Naive B cell (primary cell): ENCODE data around the gene GARRE1. TPM values are rescaled to one million over a fixed set of nuclear protein-coding genes. Genes with fewer than 3 reads are reported as not detected.
A peak's percentile ranks its signal among the peaks of the same experiment; 100 is the strongest.
"Not testable (repeated sequence)": the region's sequence is repeated elsewhere in the genome, so short reads cannot be mapped to it uniquely, and the experiment has no call there.

Experiments
- ATAC-seq, 2 donors: fragments of 150-1000 bp; cut with Tn5 transposase; 2 replicates each; pipeline ENCODE4 v1.10.0; 2021; ENCODE audit warnings: low read depth in 2 of 2, mild to moderate bottlenecking in 2 of 2, moderate library complexity in 2 of 2
- DNase-seq: peaks from one replicate; pipeline ENCODE4 v3.0.0; 2022
- H3K27ac Mint-ChIP-seq, 6 donors: one replicate each; pipeline ENCODE4 v1.8.0; 2020 to 2022; ENCODE audit warnings: mild to moderate bottlenecking in 6 of 6, mixed read lengths in 6 of 6, moderate library complexity in 5 of 6, inconsistent platforms in 2 of 6
- H3K27me3 Mint-ChIP-seq, 3 donors: one replicate each; pipeline ENCODE4 v1.8.0; 2021 to 2022; ENCODE audit warnings: mixed read lengths in 3 of 3, mild to moderate bottlenecking in 1 of 3
- H3K36me3 Mint-ChIP-seq, 2 donors: one replicate each; pipeline ENCODE4 v1.8.0; 2020 to 2022; ENCODE audit warnings: mixed read lengths in 2 of 2, inconsistent platforms in 1 of 2, mild to moderate bottlenecking in 1 of 2
- H3K4me1 Mint-ChIP-seq, 3 donors: one replicate each; pipeline ENCODE4 v1.8.0; 2020 to 2022; ENCODE audit warnings: mixed read lengths in 3 of 3, inconsistent platforms in 1 of 3, mild to moderate bottlenecking in 1 of 3, moderate library complexity in 1 of 3
- H3K4me3 Mint-ChIP-seq, 8 donors: one replicate each; pipeline ENCODE4 v1.8.0; 2020 to 2022; ENCODE audit warnings: mild to moderate bottlenecking in 8 of 8, mixed read lengths in 8 of 8, moderate library complexity in 8 of 8, inconsistent platforms in 2 of 8
- H3K9me3 Mint-ChIP-seq, 7 donors: one replicate each; pipeline ENCODE4 v1.8.0; 2020 to 2022; ENCODE audit warnings: mixed read lengths in 7 of 7, mild to moderate bottlenecking in 5 of 7, inconsistent platforms in 2 of 7, moderate library complexity in 1 of 7
- polyA plus RNA-seq, 6 donors: library from polyadenylated mRNA; unstranded; fragments of 300-500 nt; fragmentation: Illumina TruSeq; gene quantifications; one replicate each; pipeline ENCODE4 v1.2.3, GENCODE V29; 2021; ENCODE audit warnings: low read depth in 6 of 6

Gene GARRE1
- polyA plus RNA-seq, 6 donors from 2014 or later: 2.1 to 16.9 (median 9.4) TPM

DNA sequence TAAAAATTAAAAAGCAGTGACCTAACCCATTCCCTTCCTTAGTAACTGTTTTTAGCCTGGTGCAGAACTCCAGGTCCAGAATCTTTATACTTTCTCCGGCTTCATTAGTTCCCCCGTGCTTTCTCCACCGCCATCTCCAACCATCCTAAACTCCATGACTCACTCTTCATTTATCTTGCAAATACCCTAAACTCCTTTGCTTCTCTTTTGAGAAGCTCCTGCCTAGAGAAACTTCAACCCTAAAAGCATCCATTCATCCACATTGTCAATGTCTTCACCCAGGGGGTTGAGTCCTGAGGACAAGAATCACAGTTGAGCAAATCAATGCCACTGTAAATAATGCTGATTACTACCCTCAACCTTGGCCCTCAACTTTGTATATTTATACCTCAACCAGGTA, 17.1 kb upstream of the GARRE1 start:
- no peaks in the 10 kb centered on the region for H3K27me3 Mint-ChIP-seq
- H3K36me3 Mint-ChIP-seq: peaks cover 0 to 7% of the 10 kb centered on the region in 2 donors
- ATAC-seq: no peak
- no peak overlapping the region for H3K4me3 Mint-ChIP-seq
- H3K9me3 Mint-ChIP-seq: peaks cover 0 to 3% (median 0%) of the 10 kb centered on the region in 7 donors
- no peak for DNase-seq
- peaks cover 9 to 15% (median 10%) of the 10 kb centered on the region in 3 donors for H3K4me1 Mint-ChIP-seq
- peak overlapping the region in 1 of 6 donors; percentile 84 for H3K27ac Mint-ChIP-seq

GRCh38 chr19:34237939-34238338, 16.4 kb upstream of the GARRE1 start:
- ATAC-seq (no peak), DNase-seq (no peak)
- H3K27me3 Mint-ChIP-seq: no peaks in the 10 kb centered on the region
- peaks cover 0 to 3% (median 0%) of the 10 kb centered on the region in 7 donors for H3K9me3 Mint-ChIP-seq
- peak overlapping the region in 1 of 6 donors; percentile 84 for H3K27ac Mint-ChIP-seq
- peaks cover 3 to 8% (median 8%) of the 10 kb centered on the region in 3 donors for H3K4me1 Mint-ChIP-seq
- peaks cover 0 to 7% of the 10 kb centered on the region in 2 donors for H3K36me3 Mint-ChIP-seq
- no peak overlapping the region for H3K4me3 Mint-ChIP-seq

GRCh38 chr19:34241513-34242337, 12.6 kb upstream of the GARRE1 start:
- Mint-ChIP-seq H3K27me3 (no peaks in the 10 kb centered on the region), H3K4me3 (peak overlapping the region in 1 of 8 donors; percentile 42), H3K27ac (peak overlapping the region in 3 of 6 donors; percentile 15 to 63 (median 39)), H3K36me3 (peaks cover 0 to 7% of the 10 kb centered on the region in 2 donors), H3K9me3 (no peaks in the 10 kb centered on the region), H3K4me1 (peaks cover 0 to 5% (median 4%) of the 10 kb centered on the region in 3 donors)
- ATAC-seq (peak; percentile 46 to 54), DNase-seq (no peak)

DNA sequence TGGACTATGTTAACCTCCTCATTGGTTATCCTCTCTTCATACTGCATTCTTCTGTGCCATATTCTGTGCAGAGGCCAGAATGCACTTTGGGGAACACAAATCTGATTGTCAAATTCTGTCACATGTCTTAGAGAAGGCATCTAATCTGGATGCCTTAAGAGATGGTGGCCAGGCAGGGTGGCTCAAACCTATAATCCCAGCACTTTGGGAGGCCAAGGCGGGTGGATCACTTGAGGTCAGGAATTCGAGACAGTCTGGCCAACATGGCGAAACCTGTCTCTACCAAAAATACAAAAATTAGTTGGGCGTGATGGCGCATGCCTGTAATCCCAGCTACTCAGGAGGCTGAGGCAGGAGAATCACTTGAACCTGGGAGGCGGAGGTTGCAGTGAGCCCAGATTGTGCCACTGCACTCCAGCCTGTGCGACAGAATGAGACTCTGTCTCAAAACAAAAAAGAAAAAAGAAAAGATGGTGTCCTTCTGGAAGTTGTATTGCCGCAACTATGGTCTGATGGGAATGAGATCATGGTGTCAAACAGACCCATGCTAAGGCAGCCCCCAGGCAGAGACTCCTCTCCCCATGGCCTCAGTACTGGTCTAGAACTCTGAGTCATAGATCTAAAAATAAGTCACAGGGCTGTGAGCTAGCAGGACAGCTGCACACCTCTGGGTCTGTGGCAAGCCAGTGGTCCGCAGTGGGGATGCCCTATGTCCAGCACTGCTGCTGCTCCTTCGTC, 11.0 kb upstream of the GARRE1 start:
- not testable (repeated sequence) for DNase-seq, H3K36me3 Mint-ChIP-seq, ATAC-seq, H3K4me1 Mint-ChIP-seq, H3K27me3 Mint-ChIP-seq, H3K9me3 Mint-ChIP-seq
- Mint-ChIP-seq H3K27ac (peak overlapping the region in 1 of 6 donors; percentile 65), H3K4me3 (peak overlapping the region in 1 of 8 donors; percentile 29)

GRCh38 chr19:34243876-34244578, 10.3 kb upstream of the GARRE1 start:
- H3K9me3 Mint-ChIP-seq: no peaks in the 10 kb centered on the region
- no peaks in the 10 kb centered on the region for H3K36me3 Mint-ChIP-seq
- no peak for DNase-seq
- H3K4me3 Mint-ChIP-seq: peak overlapping the region in 1 of 8 donors; percentile 61
- H3K27ac Mint-ChIP-seq: no peak overlapping the region
- H3K4me1 Mint-ChIP-seq: peaks cover 0 to 5% (median 0%) of the 10 kb centered on the region in 3 donors
- ATAC-seq: no peak
- no peaks in the 10 kb centered on the region for H3K27me3 Mint-ChIP-seq

DNA sequence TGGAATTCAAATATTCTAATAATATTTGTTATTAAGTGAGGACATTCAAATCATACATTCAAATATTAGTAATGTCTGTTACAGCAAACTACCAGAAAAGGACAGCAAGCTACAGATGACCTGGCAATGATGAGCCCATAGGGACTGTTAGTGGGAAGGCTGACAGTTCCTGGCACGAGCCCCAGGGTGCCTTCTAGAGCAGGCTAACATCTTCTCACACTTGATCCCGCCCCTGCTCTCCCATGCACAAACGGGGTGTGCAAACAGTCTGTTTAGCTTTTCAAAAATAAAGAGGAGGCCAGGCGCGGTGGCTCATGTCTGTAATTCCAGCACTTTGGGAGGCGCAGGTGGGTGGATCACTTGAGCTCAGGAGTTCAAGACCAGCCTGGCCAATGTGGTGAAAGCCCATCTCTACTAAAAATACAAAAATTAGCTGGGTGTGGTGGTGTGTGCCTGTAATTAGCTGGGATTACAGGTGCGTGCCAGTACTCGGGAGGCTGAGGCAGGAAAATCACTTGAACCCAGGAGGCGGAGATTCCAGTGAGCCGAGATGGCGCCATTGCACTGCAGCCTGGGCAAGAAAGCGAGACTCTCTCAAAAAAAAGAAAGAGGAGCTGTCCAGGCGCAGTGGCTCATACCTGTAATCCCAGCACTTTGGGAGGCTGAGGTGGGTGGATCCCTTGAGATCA, 9.6 kb upstream of the GARRE1 start:
- ATAC-seq (no peak), DNase-seq (no peak)
- H3K4me1 Mint-ChIP-seq: peaks cover 0 to 5% (median 0%) of the 10 kb centered on the region in 3 donors
- H3K27ac Mint-ChIP-seq: no peak overlapping the region
- no peaks in the 10 kb centered on the region for H3K9me3 Mint-ChIP-seq
- H3K4me3 Mint-ChIP-seq: no peak overlapping the region
- no peaks in the 10 kb centered on the region for H3K36me3 Mint-ChIP-seq
- no peaks in the 10 kb centered on the region for H3K27me3 Mint-ChIP-seq

GRCh38 chr19:34246340-34246739, 8.0 kb upstream of the GARRE1 start:
- ATAC-seq (no peak), DNase-seq (no peak)
- H3K36me3 Mint-ChIP-seq: no peaks in the 10 kb centered on the region
- H3K9me3 Mint-ChIP-seq: no peaks in the 10 kb centered on the region
- H3K4me1 Mint-ChIP-seq: peaks cover 0 to 4% (median 0%) of the 10 kb centered on the region in 3 donors
- no peaks in the 10 kb centered on the region for H3K27me3 Mint-ChIP-seq
- no peak overlapping the region for H3K4me3 Mint-ChIP-seq
- H3K27ac Mint-ChIP-seq: no peak overlapping the region

- Mint-ChIP-seq H3K9me3 (no peaks in the 10 kb centered on the region), H3K36me3 (no peaks in the 10 kb centered on the region), H3K27me3 (no peaks in the 10 kb centered on the region), H3K4me3 (no peak overlapping the region), H3K27ac (peak overlapping the region in 1 of 6 donors; percentile 32), H3K4me1 (peaks cover 7 to 9% (median 9%) of the 10 kb centered on the region in 3 donors)
- no peak for ATAC-seq
- no peak for DNase-seq
These were observed 5.4 kb upstream of the GARRE1 start for GRCh38 chr19:34248941-34249340.

DNA sequence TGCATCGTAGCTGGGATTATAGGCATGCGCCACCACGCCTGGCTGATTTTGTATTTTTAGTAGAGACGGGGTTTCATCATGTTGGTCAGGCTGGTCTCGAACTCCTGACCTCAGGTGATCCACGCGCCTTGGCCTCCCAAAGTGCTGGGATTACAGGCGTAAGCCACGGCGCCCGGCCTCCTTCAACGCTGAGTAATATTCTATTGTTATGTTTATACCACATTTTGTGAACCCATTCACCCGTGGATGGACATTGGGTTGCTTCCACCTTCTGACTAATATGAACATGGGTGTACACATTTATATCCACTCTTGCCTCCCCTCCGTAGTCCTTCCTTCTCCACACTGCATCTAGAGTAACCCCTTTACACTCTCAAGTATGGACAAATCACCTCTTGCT, 1.2 kb upstream of the GARRE1 start:
- ATAC-seq, H3K36me3 Mint-ChIP-seq, DNase-seq, H3K27me3 Mint-ChIP-seq, H3K9me3 Mint-ChIP-seq: not testable (repeated sequence)
- Mint-ChIP-seq H3K4me1 (peaks cover 16 to 39% (median 23%) of the 10 kb centered on the region in 3 donors), H3K27ac (peak overlapping the region in 3 of 6 donors; percentile 95 to 98 (median 97)), H3K4me3 (peak overlapping the region; percentile 83 to 100 (median 98))

GRCh38 chr19:34253681-34254045, 691 bp upstream of the GARRE1 start:
- H3K4me3 Mint-ChIP-seq: peak overlapping the region; percentile 83 to 100 (median 98)
- H3K9me3 Mint-ChIP-seq, H3K36me3 Mint-ChIP-seq, H3K27me3 Mint-ChIP-seq, DNase-seq: not testable (repeated sequence)
- peak overlapping the region; percentile 95 to 99 (median 98) for H3K27ac Mint-ChIP-seq
- H3K4me1 Mint-ChIP-seq: peaks cover 17 to 42% (median 25%) of the 10 kb centered on the region in 3 donors
- peak in 1 of 2 donors; percentile 2 for ATAC-seq

DNA sequence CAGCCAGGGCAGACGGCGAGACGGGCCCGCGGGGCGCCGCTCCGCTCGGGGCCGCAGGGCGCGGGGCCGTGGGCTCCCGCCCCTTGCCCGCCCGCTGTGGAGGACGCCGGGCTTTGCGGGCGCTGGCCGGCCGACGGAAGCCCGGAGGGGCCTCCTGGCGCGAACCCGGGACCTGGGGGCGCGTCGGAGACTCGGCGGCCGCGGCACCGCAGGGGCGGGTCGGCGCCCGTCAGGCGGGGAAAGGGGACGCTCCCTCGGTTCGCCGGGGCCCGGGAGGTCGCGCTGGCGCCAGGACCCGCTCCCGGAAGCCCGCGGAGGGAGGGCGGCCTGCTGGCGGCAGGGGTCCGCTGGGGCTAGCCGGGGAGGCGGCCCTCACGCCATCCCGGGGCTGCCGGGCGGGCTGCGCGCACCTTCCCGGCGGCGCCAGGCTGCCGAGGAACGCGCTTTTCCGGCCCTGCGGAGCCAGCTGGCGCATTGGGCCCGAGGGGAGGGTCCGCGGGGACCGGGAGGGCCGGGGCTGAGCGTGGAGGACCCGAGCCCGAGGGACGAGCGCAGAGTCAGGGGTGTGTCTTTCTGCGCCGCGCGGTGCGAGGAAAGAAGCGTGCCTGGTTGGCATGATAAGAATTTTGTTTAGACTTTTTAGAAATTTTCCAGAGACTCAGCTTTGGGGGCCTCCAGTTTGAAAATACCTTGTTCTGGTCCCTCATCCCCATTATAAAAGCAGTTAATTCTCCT, 511 bp downstream of the GARRE1 start:
- Mint-ChIP-seq H3K36me3 (peaks cover 0 to 3% of the 10 kb centered on the region in 2 donors), H3K4me1 (peaks cover 26 to 53% (median 34%) of the 10 kb centered on the region in 3 donors), H3K27me3 (no peaks in the 10 kb centered on the region), H3K9me3 (no peaks in the 10 kb centered on the region), H3K4me3 (peak overlapping the region; percentile 79 to 94 (median 90)), H3K27ac (peak overlapping the region; percentile 38 to 96 (median 56))
- ATAC-seq (peak; percentile 54 to 60), DNase-seq (peak; percentile 60)

- ATAC-seq (no peak), DNase-seq (no peak)
- peak overlapping the region; percentile 60 to 94 (median 88) for H3K4me3 Mint-ChIP-seq
- no peaks in the 10 kb centered on the region for H3K27me3 Mint-ChIP-seq
- H3K27ac Mint-ChIP-seq: peak overlapping the region; percentile 38 to 96 (median 66)
- no peaks in the 10 kb centered on the region for H3K9me3 Mint-ChIP-seq
- H3K4me1 Mint-ChIP-seq: peaks cover 28 to 56% (median 36%) of the 10 kb centered on the region in 3 donors
- peaks cover 0 to 3% of the 10 kb centered on the region in 2 donors for H3K36me3 Mint-ChIP-seq
These were observed 1.2 kb downstream of the GARRE1 start for GRCh38 chr19:34255546-34255945.
